ENCODE measurements around the gene B3GNT7.

B3GNT7 gene

GRCh38 chr2:231385429-231385828, 10.1 kb upstream of the B3GNT7 start:
- DNase-seq (ENCODE audit: low read depth) = no peak
- TF ChIP-seq, protein P1, sequence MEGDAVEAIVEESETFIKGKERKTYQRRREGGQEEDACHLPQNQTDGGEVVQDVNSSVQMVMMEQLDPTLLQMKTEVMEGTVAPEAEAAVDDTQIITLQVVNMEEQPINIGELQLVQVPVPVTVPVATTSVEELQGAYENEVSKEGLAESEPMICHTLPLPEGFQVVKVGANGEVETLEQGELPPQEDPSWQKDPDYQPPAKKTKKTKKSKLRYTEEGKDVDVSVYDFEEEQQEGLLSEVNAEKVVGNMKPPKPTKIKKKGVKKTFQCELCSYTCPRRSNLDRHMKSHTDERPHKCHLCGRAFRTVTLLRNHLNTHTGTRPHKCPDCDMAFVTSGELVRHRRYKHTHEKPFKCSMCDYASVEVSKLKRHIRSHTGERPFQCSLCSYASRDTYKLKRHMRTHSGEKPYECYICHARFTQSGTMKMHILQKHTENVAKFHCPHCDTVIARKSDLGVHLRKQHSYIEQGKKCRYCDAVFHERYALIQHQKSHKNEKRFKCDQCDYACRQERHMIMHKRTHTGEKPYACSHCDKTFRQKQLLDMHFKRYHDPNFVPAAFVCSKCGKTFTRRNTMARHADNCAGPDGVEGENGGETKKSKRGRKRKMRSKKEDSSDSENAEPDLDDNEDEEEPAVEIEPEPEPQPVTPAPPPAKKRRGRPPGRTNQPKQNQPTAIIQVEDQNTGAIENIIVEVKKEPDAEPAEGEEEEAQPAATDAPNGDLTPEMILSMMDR (IDR thresholded peaks at IDR 0.05; ENCODE audit: low read length, missing control alignments) = no peak
- no peak overlapping the region for H3K4me3 ChIP-seq (replicated peaks; ENCODE audit: low read depth, low read length)

DNA sequence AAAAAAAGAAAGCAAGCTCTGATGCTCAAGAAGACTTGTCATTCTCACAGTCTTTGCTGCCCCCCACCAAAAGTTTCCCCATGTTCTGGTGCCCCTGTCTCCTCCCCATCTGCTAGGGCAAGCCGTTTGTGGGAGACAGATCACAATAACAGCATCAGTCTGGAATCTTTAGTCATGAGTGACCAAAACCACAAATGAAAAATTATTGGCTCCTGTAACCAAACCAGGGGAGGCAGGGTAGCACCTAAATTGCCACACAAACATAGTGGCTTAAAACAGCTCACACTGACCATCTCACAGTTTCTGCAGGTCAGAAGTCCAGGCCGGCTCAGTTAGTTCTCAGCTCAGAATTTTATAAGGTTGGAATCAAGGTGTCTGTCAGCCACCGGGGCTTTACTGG, 9.1 kb upstream of the B3GNT7 start:
- peak; percentile 44 for DNase-seq (ENCODE audit: low read depth)
- TF ChIP-seq, protein P1 (IDR thresholded peaks at IDR 0.05; ENCODE audit: low read length, missing control alignments) = no peak
- no peak overlapping the region for H3K4me3 ChIP-seq (replicated peaks; ENCODE audit: low read depth, low read length)

DNA sequence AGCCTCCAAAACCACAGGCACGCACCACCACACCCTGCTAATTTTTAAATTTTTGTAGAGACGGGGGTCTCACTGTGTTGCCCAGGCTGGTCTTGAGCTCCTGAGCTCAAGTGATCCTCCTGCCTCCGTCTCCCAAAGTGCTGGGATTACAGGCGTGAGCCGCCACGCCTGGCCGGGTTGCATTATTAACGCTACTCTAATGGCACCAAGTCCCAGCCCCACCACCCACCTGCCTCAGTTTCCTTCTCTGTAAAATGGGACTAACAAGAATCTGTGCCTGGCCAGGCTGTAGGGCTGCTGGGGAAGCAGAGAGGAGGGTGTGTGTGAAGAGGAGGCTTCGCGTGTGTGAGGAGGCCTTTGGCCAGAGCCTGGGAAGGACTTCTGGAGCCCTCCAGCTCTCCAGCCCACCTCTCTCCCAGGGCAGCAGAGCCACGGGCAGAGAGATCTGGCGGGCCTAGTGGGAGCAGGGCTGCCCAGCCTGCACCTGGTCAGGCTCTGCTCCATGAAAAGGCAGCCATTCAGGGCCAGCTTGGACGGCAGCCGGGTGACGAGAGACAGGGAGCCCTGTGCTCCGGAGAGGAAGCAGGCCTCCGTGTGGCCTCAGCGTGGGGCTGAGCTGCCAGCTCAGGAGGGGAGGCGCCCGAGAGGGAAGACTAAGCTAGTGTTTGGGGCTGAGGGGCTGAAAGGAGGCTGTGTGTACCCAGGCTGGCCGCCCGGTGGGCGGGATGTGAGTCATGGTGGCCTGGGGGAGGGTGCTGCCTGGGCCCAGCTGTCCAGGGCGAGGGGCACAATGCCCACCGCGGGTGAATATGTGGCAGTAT, 7.4 kb upstream of the B3GNT7 start:
- DNase-seq (ENCODE audit: low read depth) = peak; percentile 64
- H3K4me3 ChIP-seq (replicated peaks; ENCODE audit: low read depth, low read length) = no peak overlapping the region
- TF ChIP-seq, protein P1 (IDR thresholded peaks at IDR 0.05; ENCODE audit: low read length, missing control alignments) = peak; percentile 1

DNA sequence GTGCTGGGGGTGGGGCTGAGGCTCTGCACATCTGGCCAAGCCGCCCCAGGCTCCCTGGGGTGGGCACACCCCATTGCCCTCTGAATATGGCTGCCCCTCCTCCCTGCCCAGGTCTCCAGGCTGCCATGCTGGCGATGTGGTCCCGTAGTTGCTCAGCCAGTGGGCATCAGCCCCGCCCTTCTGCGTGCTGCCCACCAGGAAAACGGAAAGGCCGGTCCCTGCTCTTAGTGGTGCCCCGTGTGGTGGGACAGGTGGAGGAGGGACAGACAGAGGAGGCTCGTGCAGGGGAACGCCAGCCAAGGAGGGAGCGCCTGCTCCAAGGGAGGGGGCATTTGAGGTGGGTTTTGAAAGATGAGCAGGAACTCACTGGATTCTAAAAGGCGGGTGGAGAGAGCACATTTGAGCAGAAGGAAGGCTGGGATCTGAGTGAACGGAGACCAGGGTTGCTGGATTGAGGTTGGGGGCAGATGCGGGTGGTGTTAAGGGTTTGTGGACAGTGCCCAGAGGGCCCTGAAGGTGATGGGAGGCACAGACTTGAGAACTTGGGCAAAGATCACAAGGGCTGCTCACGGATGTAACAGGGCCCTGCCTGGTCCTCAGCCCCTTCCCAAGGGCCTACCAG, 6.7 kb upstream of the B3GNT7 start:
- no peak overlapping the region for H3K4me3 ChIP-seq (replicated peaks; ENCODE audit: low read depth, low read length)
- TF ChIP-seq, protein P1 (IDR thresholded peaks at IDR 0.05; ENCODE audit: low read length, missing control alignments) = no peak
- no peak for DNase-seq (ENCODE audit: low read depth)

GRCh38 chr2:231390667-231391066, 4.8 kb upstream of the B3GNT7 start:
- no peak overlapping the region for H3K4me3 ChIP-seq (replicated peaks; ENCODE audit: low read depth, low read length)
- TF ChIP-seq, protein P1 (IDR thresholded peaks at IDR 0.05; ENCODE audit: low read length, missing control alignments) = no peak
- DNase-seq (ENCODE audit: low read depth) = no peak

GRCh38 chr2:231391981-231392380, 3.5 kb upstream of the B3GNT7 start:
- H3K4me3 ChIP-seq (replicated peaks; ENCODE audit: low read depth, low read length) = no peak overlapping the region
- TF ChIP-seq, protein P1 (IDR thresholded peaks at IDR 0.05; ENCODE audit: low read length, missing control alignments) = no peak
- no peak for DNase-seq (ENCODE audit: low read depth)
